Psoas muscle (tissue), 8 donors: ENCODE results near the gene SLC35F2. TPM values are rescaled to one million over a fixed set of nuclear protein-coding genes. Genes with fewer than 3 reads are reported as not detected.
"Not testable (repeated sequence)": the region's sequence is repeated elsewhere in the genome, so short reads cannot be mapped to it uniquely, and the experiment has no call there.

Experiments used
- ATAC-seq, 4 donors: fragments of 200-7000 bp; cut with Tn5 transposase; one replicate each; pipeline ENCODE4 v1.9.1; 2020; ENCODE audit warnings: moderate library complexity in 3 of 4, mild to moderate bottlenecking in 2 of 4
- DNase-seq, 2 donors: peaks; one replicate each; pipeline ENCODE4 v3.0.0-alpha.2; 2020
- H3K27ac ChIP-seq: fragments of 200-600 bp; one replicate; pipeline ENCODE4 v1.8.0; 2022
- H3K27me3 ChIP-seq, 3 donors: fragments of 200-600 bp in 1 of 3; one replicate each; pipeline versions ENCODE4 v1.6.1 to v1.8.0; 2013 to 2022; ENCODE audit warnings: low read length in 2 of 3, mild to moderate bottlenecking in 2 of 3, moderate library complexity in 1 of 3; ENCODE audit not compliant: insufficient read depth in 3 of 3
- H3K36me3 ChIP-seq, 2 donors: fragments of 200-600 bp in 1 of 2; one replicate each; pipeline versions ENCODE4 v1.6.1 to v1.8.0; 2013 to 2022; ENCODE audit warnings: low read depth in 1 of 2, mild to moderate bottlenecking in 1 of 2, moderate library complexity in 1 of 2; ENCODE audit not compliant: insufficient read depth in 1 of 2
- H3K4me1 ChIP-seq: fragments of 200-600 bp; one replicate; pipeline ENCODE4 v1.8.0; 2022
- H3K4me3 ChIP-seq: fragments of 200-600 bp; one replicate; pipeline ENCODE4 v1.8.0; 2022; ENCODE audit warnings: mild to moderate bottlenecking
- H3K9me3 ChIP-seq: fragments of 200-600 bp; one replicate; pipeline ENCODE4 v1.8.0; 2022
- CTCF ChIP-seq: fragments of 200-600 bp; IDR thresholded peaks from one replicate; pipeline ENCODE4 v1.8.0; 2022; ENCODE audit warnings: antibody characterized with exemption
- WGBS, 3 donors: extraction: QIAGEN DNeasy Blood & Tissue Kit; methylation state at CpG; one replicate each; pipeline versions ENCODE4 v1.1.6 to v1.1.7; 2013; 5-methylcytosine and 5-hydroxymethylcytosine counted together
- intact Hi-C, 2 donors: fragments of 100-400 bp; cut with DNase I; formaldehyde crosslinking; loops; one replicate each; pipeline versions ENCODE4 v1.11.0 to v1.14.2; 2022
- long read RNA-seq, 2 donors: library from polyadenylated mRNA; unstranded; transcript quantifications; one replicate each; pipeline ENCODE4 v2.0.0, GENCODE V29; 2021
- polyA plus RNA-seq, 3 donors: library from polyadenylated mRNA; stranded (reverse); fragments of 200-250 nt; gene quantifications; one replicate each; pipeline ENCODE4 v1.2.3, GENCODE V29; 2013
- total RNA-seq, 4 donors: library from RNA; stranded (reverse); fragmentation: NEBNext Ultra II Directional in 2 of 4; extraction: Animal tissue kit (Norgen Biotek cat#: 25700) in 2 of 4; gene quantifications; one replicate each; pipeline versions ENCODE4 v1.2.1 to v1.2.4, GENCODE V29; 2021 to 2023
- donor health status: healthy with polysubstance abuse.
- donor health status: DM: no; HTN: no; CAD: no; lungs with moderate emphysema.
- donor health status: Bipolar disorder and iron deficiency.
- donor health status: healthy.
- donor health status: DM: yes; HTN: yes; CAD: no.
- donor health status: DM: no; HTN: no; CAD: no.
- donor health status: DM: no; HTN: no; CAD: no.
- donor health status: DM: yes; HTN: yes; CAD: no.

The SLC35F2 gene, protein sequence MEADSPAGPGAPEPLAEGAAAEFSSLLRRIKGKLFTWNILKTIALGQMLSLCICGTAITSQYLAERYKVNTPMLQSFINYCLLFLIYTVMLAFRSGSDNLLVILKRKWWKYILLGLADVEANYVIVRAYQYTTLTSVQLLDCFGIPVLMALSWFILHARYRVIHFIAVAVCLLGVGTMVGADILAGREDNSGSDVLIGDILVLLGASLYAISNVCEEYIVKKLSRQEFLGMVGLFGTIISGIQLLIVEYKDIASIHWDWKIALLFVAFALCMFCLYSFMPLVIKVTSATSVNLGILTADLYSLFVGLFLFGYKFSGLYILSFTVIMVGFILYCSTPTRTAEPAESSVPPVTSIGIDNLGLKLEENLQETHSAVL
- 1 to 10 TPM in 3 of 4 donors, under 1 TPM in 1; 0.53 to 1.7 (median 1.1) TPM for total RNA-seq
- polyA plus RNA-seq: under 1 TPM; 0.37 to 0.70 (median 0.43) TPM
- long read RNA-seq, donor 1, partial matches to known transcripts: 0 of 1 reads
- long read RNA-seq, donor 1, other reads (novel, unspliced or antisense): 0 of 1 reads
- long read RNA-seq, donor 2: 0 reads

DNA sequence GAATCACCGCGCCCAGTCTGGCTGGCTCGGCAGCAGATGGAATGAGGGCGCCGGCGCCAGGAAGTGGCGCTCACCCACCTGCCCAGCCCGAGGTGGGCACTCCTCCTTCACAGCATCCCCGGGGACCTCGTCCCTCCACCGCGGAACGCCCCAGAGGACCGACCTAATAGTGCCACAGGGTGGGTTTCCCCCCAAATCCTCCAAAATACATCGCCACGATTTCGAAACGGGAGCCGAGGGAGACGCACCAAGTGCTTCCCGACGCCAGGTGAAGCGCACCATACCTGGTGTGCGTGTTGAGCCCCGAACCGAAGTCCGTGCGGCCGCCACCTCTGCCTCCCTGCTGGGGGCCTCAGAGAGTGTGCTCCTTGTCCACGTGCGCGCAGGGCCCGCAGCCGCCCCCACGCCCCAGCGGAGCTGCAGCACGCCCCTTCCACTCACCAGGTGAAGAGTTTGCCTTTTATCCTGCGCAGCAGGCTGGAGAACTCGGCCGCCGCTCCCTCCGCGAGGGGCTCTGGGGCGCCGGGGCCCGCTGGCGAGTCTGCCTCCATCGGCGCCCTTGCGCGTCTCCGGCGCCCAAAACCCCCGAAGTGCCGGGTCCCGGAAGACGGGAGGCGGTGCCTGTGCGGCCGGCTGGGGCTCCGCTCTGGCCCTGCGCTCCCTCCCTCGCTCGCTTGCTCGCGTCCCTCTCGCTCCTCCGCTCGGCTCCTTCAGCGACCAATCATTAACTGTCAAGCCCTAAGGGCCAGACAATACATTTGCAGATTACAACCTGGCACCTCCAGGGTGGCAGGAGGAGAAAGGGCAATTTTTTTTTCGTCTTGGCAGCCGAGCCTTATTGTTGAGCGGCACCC, at the start of gene SLC35F2:
Gene SLC35F2, minus strand, starts transcription at position 571 of the 854 bp plus-strand sequence. Its CDS starts 20 bp downstream, at position 551.
- DNase-seq: peak; percentile 42 to 67
- ATAC-seq: peak; percentile 73 to 85 (median 80)
- Histone ChIP-seq H3K27me3 (peaks cover 0 to 9% (median 0%) of the 10 kb centered on the region in 3 donors), H3K9me3 (no peaks in the 10 kb centered on the region), H3K4me1 (peaks cover 5% of the 10 kb centered on the region), H3K27ac (peak within 1 kb of the TSS; percentile 41), H3K4me3 (peak within 1 kb of the TSS; percentile 81), H3K36me3 (no peaks in the 10 kb centered on the region)
- TF ChIP-seq CTCF: no peak
- intact Hi-C loops: no loop called here
- 0 to 1% (median 0%) methylated on average over 70 to 73 of the region's 73 CpGs for WGBS, 3 donors

DNA sequence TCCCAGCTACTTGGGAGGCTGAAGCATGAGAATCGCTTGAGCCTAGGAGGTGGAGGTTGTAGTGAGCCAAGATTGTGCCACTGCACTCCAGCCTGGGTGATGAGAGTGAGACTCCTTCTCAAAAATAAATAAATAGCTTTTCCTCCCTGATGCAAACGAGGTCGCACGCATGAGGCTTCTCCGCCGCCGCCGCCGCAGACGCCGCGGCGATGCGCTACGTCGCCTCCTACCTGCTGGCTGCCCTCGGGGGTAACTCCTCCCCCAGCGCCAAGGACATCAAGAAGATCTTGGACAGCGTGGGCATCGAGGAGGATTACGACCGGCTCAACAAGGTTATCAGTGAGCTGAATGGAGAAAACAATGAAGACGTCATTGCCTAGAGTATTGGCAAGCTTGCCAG, 49.6 kb upstream of the SLC35F2 start:
- intact Hi-C loops: no loop called here
- Histone ChIP-seq H3K9me3 (no peaks in the 10 kb centered on the region), H3K36me3 (no peaks in the 10 kb centered on the region), H3K4me1 (no peaks in the 10 kb centered on the region), H3K27ac (no peak overlapping the region), H3K27me3 (peaks cover 0 to 3% (median 0%) of the 10 kb centered on the region in 3 donors), H3K4me3 (no peak overlapping the region)
- WGBS, 3 donors: 73 to 78% (median 73%) methylated on average over 23 of the region's 23 CpGs
- no peak for ATAC-seq
- DNase-seq: no peak
- TF ChIP-seq CTCF: no peak

DNA sequence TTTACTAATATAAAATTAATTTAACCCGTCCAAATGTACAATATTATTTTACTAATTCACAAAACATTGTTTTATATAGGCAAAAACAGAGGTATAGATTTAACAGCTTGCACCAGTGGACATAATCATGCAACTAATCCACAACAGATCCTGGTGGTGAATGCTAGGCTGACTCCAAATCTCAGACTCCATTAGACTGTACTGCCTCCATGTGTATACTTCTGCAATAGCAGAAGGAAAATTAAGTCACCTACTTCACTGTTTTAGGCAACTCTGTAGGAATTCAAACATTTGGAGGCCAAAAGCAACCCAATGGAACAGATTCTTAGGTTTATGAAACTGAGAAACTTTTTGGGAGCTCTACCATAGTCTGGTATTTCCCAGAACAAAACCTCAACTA, 39.7 kb upstream of the SLC35F2 start:
- 39 to 45% (median 44%) methylated on average over 1 of the region's 1 CpG for WGBS, 3 donors
- ATAC-seq (peak in 2 of 4 donors; percentile 36 to 49), DNase-seq (no peak)
- peak; percentile 49 for TF ChIP-seq CTCF
- intact Hi-C loops: loop anchor here in 1 of 2 donors (10.0 kb wide), 1 partner anchor 333 kb away; the partner anchor contains the start of gene ALKBH8
- no peaks in the 10 kb centered on the region for H3K36me3 ChIP-seq
- no peaks in the 10 kb centered on the region for H3K27me3 ChIP-seq
- H3K9me3 ChIP-seq: no peaks in the 10 kb centered on the region
- H3K4me3 ChIP-seq: no peak overlapping the region
- H3K27ac ChIP-seq: no peak overlapping the region
- H3K4me1 ChIP-seq: no peaks in the 10 kb centered on the region

- TF ChIP-seq CTCF: no peak
- no peaks in the 10 kb centered on the region for H3K36me3 ChIP-seq
- no peak for ATAC-seq
- H3K27me3 ChIP-seq: no peaks in the 10 kb centered on the region
- no peak overlapping the region for H3K27ac ChIP-seq
- H3K4me1 ChIP-seq: no peaks in the 10 kb centered on the region
- 84 to 90% (median 87%) methylated on average over 3 of the region's 3 CpGs for WGBS, 3 donors
- intact Hi-C loops: no loop called here
- H3K9me3 ChIP-seq: no peaks in the 10 kb centered on the region
- DNase-seq: no peak
- H3K4me3 ChIP-seq: no peak overlapping the region
These were observed 23.7 kb upstream of the SLC35F2 start for GRCh38 chr11:107882095-107882820.

GRCh38 chr11:107881471-107881870, 22.9 kb upstream of the SLC35F2 start:
- 91 to 96% (median 93%) methylated on average over 8 to 9 of the region's 9 CpGs for WGBS, 3 donors
- DNase-seq, H3K4me1 ChIP-seq, H3K4me3 ChIP-seq, H3K27me3 ChIP-seq, H3K36me3 ChIP-seq, intact Hi-C loops, H3K9me3 ChIP-seq, ATAC-seq, H3K27ac ChIP-seq: not testable (repeated sequence)
